ENCODE results near the gene CRADD. TPM values are rescaled to one million over a fixed set of nuclear protein-coding genes. Genes with fewer than 3 reads are reported as not detected.
A peak's percentile ranks its signal among the peaks of the same experiment; 100 is the strongest.

The CRADD gene
- total and polyA plus RNA-seq, 2 donors (not counting 3 experiments of a cell fraction or from before 2014, with no cell fraction given): 11.7 to 14.5 TPM

DNA sequence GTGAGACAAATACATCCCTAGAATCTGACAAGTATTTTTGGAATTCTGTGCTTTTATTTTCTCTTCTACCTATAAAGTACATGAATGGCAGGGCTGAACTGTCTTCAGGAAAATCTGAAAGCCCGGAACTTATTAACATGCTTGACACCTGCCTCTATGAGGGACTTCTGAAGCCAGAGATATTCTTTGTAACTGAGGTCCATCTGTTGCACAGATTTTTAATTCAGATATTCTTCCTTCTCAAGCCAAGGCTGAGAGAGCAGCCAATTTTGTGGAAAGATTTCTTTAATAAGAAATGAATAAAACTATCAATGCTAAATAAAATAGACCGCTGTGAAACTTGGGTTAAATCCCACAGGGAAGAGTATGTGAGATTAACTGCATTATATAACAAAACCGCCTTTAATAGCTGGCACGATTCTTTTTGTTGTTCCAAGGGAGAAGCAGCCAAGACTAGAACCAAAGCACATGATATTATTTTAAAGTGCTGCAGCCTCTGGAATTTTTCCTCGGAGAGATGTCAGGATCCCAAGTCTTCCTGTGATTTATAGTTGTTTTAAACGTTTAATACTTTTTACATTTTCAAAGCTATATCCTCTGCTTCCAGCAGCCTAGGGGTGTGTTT lies 148.9 kb downstream of the CRADD start:
- Histone ChIP-seq H2AFZ (ENCODE audit: low read depth, low read length) (no peak overlapping the region), H3K36me3 (ENCODE audit: control insufficient read depth in 2 of 2, extremely low read depth in 1 of 2, insufficient read depth in 2 of 2, low read length in 2 of 2) (no peaks in the 10 kb centered on the region), H3K27ac (ENCODE audit: insufficient read depth, low read depth, low read length) (no peak overlapping the region), H3K4me3 (replicated peaks in 1 of 3; ENCODE audit: insufficient read depth in 1 of 3, low read depth in 1 of 3, low read length in 3 of 3) (no peak overlapping the region), H3K4me1 (ENCODE audit: control insufficient read depth, extremely low read depth, insufficient read depth, low read length) (no peaks in the 10 kb centered on the region), H3K27me3 (ENCODE audit: control insufficient read depth in 2 of 2, insufficient read depth in 2 of 2, low read length in 2 of 2) (no peaks in the 10 kb centered on the region), H3K9me3 (replicated peaks; ENCODE audit: control insufficient read depth, insufficient read depth, low read length) (no peaks in the 10 kb centered on the region), H3K4me2 (ENCODE audit: insufficient read depth, low read length) (no peak overlapping the region), H3K9me1 (replicated peaks; ENCODE audit: control insufficient read depth, extremely low read depth, insufficient read depth, low read length) (no peaks in the 10 kb centered on the region), H3K9ac (replicated peaks; ENCODE audit: extremely low read depth, insufficient read depth, low read length) (no peak overlapping the region), H4K20me1 (replicated peaks; ENCODE audit: control insufficient read depth, extremely low read depth, insufficient read depth, low read length) (no peaks in the 10 kb centered on the region), H3K79me2 (ENCODE audit: control insufficient read depth, insufficient read depth, low read length) (no peaks in the 10 kb centered on the region)
- no peak for FAIRE-seq
- dilution Hi-C loops (cut with MboI; ENCODE audit: extremely low pct_ligation_motif_present, low sequenced_read_pairs) (no loop called here), intact Hi-C loops (cut with micrococcal nuclease) (no loop called here)
- peak; percentile 39 for DNase-seq (ENCODE audit: low read depth, low spot score)
- ChIA-PET CTCF (interaction anchor here (0.8 to 0.9 kb wide), 2 partner anchors 12 to 59 kb away, joined by 3 read pairs; no protein-coding TSS in a partner anchor), POLR2A (no interaction called here)
- no TSS peak for BruUV-seq (replicated peaks)
- TF ChIP-seq GATA2 (IDR thresholded peaks at IDR 0.05; ENCODE audit: insufficient read depth, insufficient read length, low read depth, low read length) (no peak), EZH2 (IDR thresholded peaks at IDR 0.05; ENCODE audit: borderline replicate concordance, low read depth, low read length, severe bottlenecking) (no peak), POLR2AphosphoS5 (IDR thresholded peaks at IDR 0.05; ENCODE audit: insufficient read depth, low read depth, low read length) (no peak), POLR2A (IDR thresholded peaks at IDR 0.05; ENCODE audit: low read depth, low read length) (no peak), MAX (IDR thresholded peaks at IDR 0.05; ENCODE audit: insufficient read depth, insufficient read length) (no peak), MYC (IDR thresholded peaks at IDR 0.05; ENCODE audit: low read depth, low read length) (no peak), JUN (IDR thresholded peaks at IDR 0.05; ENCODE audit: borderline replicate concordance, insufficient read depth, insufficient read length, low read depth) (no peak), FOS (IDR thresholded peaks at IDR 0.05; ENCODE audit: borderline replicate concordance, insufficient read depth, low read length) (no peak)
- TF ChIP-seq, protein P1, sequence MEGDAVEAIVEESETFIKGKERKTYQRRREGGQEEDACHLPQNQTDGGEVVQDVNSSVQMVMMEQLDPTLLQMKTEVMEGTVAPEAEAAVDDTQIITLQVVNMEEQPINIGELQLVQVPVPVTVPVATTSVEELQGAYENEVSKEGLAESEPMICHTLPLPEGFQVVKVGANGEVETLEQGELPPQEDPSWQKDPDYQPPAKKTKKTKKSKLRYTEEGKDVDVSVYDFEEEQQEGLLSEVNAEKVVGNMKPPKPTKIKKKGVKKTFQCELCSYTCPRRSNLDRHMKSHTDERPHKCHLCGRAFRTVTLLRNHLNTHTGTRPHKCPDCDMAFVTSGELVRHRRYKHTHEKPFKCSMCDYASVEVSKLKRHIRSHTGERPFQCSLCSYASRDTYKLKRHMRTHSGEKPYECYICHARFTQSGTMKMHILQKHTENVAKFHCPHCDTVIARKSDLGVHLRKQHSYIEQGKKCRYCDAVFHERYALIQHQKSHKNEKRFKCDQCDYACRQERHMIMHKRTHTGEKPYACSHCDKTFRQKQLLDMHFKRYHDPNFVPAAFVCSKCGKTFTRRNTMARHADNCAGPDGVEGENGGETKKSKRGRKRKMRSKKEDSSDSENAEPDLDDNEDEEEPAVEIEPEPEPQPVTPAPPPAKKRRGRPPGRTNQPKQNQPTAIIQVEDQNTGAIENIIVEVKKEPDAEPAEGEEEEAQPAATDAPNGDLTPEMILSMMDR (IDR thresholded peaks at IDR 0.05; ENCODE audit: extremely low read depth in 1 of 2, insufficient read depth in 1 of 2, low read depth in 1 of 2, low read length in 2 of 2): no peak
